Omental fat pad (tissue), 4 donors: Measurements from ENCODE around the gene ITIH3. TPM values are rescaled to one million over a fixed set of nuclear protein-coding genes. Genes with fewer than 3 reads are reported as not detected.

Experiments
- ATAC-seq: fragments of 150-250 bp; one replicate; pipeline ENCODE4 v1.9.1; 2016; ENCODE audit warnings: mild to moderate bottlenecking, moderate library complexity; ENCODE audit not compliant: low FRiP score
- DNase-seq: peaks from one replicate; pipeline ENCODE4 v3.0.0-alpha.2; 2019; ENCODE audit warnings: low spot score
- total RNA-seq, 4 donors: library from RNA; depleted of rRNA; stranded (reverse); fragments of >200 nt; gene quantifications; one replicate each; pipeline ENCODE4 v1.1.0, GENCODE V29; 2016
- TF ChIP-seq, protein P1 (sequence below), 3 donors: fragments of 450-650 bp; IDR thresholded peaks; one replicate each; pipeline ENCODE4 v1.5.1; 2016 to 2017; ENCODE audit warnings: antibody characterized with exemption in 3 of 3, mild to moderate bottlenecking in 3 of 3, moderate library complexity in 2 of 3

ITIH3 gene
- total RNA-seq, 4 donors from 2014 or later: 0.93 to 2.8 (median 1.9) TPM

DNA sequence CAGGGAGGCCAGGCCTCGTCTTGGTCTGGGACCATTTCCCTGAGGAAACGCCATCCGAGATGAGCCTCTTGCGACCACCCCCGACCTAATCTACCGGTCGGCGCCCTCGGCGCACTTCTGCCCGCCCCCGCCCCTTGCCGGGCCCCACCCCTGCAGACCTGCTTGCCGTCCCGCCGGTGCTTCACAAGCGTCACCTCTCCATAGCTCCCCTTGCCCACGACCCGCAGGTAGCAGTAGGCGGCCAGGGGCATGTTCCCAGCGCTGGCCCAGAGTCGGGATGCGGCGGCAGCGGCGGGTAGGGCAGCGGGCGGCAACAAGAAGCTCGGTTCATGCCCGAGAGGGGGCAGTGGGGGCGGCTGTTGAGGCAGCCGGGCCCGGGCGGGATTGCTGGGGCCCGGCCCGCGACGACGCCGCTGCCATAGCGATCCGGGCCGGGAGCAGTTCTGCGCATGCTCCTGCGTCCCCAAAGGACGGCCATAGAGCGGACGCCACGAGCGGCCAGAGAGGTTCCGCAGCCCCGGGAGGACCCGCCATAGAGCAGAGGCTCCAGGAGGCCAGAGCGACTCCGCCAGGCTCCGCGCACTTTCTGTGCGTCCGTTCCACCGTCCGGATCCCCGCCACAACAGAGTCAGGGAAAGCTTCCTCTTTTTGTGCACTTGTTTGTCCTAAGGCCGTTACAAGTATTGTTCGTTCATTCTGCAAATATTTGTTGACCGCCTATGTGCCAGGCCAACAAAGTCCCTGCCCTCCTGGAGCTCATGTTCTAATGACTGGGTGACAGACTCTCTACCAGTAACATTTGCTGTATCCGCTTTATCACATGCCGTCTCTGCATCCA lies 23.9 kb upstream of the ITIH3 start, which contains the start of gene NEK4:
Gene NEK4, minus strand, starts transcription at position 445 of the 838 bp plus-strand sequence. Its CDS starts 194 bp downstream, at position 251.
- DNase-seq (peak; percentile 52), ATAC-seq (peak; percentile 95)
- TF ChIP-seq, protein P1, sequence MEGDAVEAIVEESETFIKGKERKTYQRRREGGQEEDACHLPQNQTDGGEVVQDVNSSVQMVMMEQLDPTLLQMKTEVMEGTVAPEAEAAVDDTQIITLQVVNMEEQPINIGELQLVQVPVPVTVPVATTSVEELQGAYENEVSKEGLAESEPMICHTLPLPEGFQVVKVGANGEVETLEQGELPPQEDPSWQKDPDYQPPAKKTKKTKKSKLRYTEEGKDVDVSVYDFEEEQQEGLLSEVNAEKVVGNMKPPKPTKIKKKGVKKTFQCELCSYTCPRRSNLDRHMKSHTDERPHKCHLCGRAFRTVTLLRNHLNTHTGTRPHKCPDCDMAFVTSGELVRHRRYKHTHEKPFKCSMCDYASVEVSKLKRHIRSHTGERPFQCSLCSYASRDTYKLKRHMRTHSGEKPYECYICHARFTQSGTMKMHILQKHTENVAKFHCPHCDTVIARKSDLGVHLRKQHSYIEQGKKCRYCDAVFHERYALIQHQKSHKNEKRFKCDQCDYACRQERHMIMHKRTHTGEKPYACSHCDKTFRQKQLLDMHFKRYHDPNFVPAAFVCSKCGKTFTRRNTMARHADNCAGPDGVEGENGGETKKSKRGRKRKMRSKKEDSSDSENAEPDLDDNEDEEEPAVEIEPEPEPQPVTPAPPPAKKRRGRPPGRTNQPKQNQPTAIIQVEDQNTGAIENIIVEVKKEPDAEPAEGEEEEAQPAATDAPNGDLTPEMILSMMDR (IDR thresholded peaks at IDR 0.05): no peak

DNA sequence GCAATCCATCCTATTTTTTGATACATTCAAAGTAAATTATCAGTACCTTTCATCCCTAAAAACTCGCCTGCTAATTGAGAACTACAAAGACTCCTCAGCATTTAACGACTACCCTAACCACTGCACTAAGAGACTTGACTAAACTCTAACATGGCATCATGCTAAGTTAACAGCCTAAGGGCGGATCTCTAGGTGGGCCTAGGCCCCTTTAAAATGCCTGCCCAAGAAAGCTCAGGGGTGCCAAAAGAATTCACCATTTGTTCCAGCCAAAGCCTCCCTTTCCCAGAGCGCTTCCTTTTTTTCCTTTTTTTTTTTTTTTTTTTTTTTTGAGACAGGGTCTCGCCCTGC lies 23.3 kb upstream of the ITIH3 start:
- peak; percentile 22 for ATAC-seq
- TF ChIP-seq, protein P1 (IDR thresholded peaks at IDR 0.05): no peak
- no peak for DNase-seq

DNA sequence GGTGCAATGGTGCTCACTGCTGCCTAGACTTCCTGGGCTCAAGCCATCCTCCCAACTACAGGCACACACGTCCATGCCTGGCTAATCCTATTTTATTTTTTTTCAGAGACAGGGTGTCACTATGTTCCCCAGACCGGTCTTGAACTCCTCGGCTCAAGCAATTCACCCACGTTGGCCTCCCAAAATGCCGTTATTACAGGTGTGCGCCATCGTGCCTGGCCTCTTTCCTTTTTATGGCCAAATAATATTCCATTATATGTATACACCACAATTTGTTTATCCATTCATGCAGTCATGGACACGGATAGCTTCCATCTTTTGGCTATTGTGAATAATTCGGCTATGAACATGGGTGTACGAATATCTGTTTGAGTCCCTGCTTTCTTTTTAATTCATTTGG lies 22.9 kb upstream of the ITIH3 start:
- DNase-seq (no peak), ATAC-seq (no peak)

DNA sequence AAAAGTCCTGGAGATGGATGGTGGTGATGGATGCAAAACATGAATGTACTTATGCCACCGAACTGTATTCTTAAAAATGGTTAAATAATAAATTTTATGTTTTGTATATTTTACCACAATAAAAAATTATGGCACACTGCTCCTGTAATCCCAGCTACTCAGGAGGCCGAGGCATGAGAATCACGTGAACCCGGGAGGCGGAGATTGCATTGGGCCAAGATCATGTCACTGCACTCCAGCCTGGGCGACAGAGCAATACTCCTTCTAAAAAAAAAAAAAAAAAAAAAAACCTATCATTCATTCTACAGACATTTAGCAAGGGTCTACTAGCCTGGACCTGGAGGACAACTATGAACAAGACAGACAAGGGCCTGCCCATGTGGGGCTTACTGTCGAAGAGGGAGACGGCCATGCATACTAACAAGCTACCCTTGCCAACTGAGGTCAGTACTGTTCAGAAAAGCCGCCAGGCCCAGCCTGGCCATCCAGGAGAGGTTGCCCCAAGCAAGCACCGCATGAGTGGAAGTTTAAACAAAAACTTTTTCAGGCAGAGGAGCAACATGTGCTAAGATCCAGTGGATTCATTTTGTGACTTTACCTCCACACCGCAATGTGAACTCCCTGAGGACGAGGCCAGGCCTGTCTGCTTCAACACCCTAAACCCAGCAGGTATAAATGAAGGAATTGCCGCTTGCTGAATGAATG lies 21.1 kb upstream of the ITIH3 start:
- TF ChIP-seq, protein P1 (IDR thresholded peaks at IDR 0.05): no peak
- no peak for ATAC-seq
- no peak for DNase-seq

More for the DNA sequence above, 22.9 kb upstream of the ITIH3 start:
- TF ChIP-seq, protein P1 (IDR thresholded peaks at IDR 0.05): no peak

DNA sequence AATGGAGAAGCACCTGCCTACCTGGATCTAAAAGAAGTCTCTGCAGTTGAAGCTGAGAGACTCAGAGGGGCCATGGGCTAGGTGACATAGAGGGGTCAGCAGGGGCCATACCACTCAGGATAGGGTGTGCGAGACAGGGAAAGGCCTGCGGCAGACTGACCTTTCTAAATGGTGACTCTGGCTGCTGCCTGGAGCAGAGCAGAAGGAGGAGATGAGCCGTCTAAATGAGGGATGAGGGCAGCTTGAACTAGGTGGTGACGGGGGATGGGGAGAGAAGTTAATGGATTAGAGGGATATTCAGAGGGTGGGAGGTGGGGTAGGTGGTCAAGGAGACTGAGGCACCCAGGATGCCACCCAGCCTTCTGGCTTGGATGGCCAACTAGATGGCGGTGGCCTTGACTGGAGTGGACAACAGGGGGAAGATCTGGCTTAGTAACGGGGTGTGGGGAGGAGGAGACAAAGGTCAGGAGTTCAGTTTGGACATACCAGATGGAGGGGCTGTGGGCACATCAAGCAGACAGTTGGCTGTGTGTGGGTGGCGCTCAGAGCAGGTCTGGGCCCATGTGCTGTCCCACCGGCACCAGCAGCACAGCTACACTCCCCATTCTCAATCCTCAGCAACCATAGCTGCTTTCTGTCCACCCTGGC lies 20.4 kb upstream of the ITIH3 start:
- TF ChIP-seq, protein P1 (IDR thresholded peaks at IDR 0.05): no peak
- no peak for DNase-seq
- ATAC-seq: no peak

DNA sequence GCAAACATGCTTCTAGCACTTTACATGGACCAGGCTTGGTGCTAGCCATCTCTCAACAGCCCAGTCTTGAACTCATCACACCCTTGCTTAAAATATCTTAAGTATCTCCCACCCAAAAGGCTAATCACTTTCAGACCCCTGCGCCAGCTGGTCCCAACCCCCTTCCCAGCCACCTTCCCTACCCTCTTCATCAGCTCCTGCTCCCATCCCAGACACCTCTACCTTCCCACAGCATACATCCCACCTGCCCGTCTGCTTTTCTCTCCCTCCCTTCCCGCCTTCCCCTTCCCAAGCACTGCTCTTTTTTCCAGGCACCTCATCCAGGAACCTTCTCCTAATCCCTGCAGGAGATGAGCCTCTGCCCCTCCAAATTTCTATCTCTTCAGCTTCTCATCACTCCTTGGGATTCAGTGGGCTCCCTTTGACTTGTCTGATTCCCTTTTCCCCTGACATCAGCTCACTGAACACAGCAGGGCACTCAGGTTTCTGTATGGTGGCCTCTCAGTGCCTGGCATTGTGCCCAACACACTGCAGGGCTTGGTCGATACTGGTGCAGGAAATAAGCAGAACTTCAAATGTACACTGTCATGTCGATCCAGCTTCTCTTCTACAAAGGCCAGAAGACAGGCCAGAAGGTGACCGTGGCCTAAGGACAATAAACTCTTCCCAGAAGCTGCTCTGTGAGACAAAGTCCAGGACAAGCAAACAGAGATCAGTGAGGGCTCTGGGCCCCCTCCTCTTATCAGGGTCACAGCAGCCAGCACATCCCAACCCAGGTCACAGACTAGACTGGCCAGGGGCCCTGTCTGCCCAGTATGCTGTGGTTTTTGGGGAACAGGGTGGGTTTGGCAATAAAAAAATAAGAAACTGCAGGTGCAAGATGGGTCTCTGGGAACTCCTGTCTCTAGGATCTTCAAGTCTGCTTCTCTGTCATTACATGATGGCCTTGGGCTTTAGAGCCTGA lies 19.4 kb upstream of the ITIH3 start:
- TF ChIP-seq, protein P1 (IDR thresholded peaks at IDR 0.05): no peak
- DNase-seq: no peak
- no peak for ATAC-seq
